Caki2 (cell line): ENCODE results near the gene C7orf33. TPM values are rescaled to one million over a fixed set of nuclear protein-coding genes. Genes with fewer than 3 reads are reported as not detected.
"Not testable (repeated sequence)": the region's sequence is repeated elsewhere in the genome, so short reads cannot be mapped to it uniquely, and the experiment has no call there.

ENCODE experiments used
- DNase-seq: peaks from one replicate; pipeline ENCODE4 v3.0.0-alpha.2; 2015; ENCODE audit warnings: low read depth
- in situ Hi-C: cut with HindIII; loops from 2 replicates; pipeline ENCODE4 v1.10.0; 2016; ENCODE audit warnings: low sequenced_read_pairs, low pct_unique_long_range_greater_than_20kb, mixed read lengths
- total RNA-seq: library from RNA; depleted of rRNA; stranded (reverse); fragments of >200 nt; shearing (Covaris generic); gene quantifications from 2 replicates; pipeline ENCODE4 v1.2.3, GENCODE V29; 2014; ENCODE audit warnings: low replicate concordance; rRNA removed

The C7orf33 gene, protein sequence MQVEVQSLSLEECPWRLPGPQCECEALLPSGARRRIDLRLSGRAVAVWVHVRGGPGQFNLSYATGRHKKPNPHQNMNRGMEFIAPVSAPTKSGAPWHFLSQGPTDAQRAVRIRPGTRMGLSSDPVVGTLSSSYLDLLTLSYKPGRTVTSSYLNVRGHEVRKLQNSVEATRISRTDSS
- total RNA-seq = not detected in 2 replicates

DNA sequence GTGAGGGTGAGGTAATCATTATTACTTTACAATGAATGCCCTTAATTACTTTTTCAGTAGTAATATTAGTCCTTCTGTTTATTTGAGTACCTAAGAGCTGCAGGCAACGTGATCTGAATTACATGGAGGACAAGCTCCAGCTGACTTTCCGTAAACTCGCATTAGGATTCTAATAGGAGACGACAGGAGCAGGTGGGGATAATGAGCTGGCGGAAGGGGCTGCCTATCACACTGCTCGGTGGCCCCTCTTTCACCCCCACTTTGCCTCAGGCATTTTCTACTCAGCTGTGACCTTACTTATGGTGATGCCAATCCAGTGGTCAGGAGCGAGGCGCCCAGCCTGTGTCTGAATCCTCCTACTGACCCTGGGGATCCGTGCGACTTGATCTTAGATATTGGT lies at the start of gene C7orf33:
Gene C7orf33 (plus strand): TSS at position 296 of the 400 bp plus-strand sequence. CDS start 160 bp downstream, outside the sequence.
- in situ Hi-C loops = no loop called here
- no peak for DNase-seq

- DNase-seq = no peak
- in situ Hi-C loops = no loop called here
These were observed 48.6 kb upstream of the C7orf33 start for GRCh38 chr7:148541891-148542504.

GRCh38 chr7:148543302-148543701 lies 47.3 kb upstream of the C7orf33 start:
- no peak for DNase-seq
- in situ Hi-C loops = no loop called here

DNA sequence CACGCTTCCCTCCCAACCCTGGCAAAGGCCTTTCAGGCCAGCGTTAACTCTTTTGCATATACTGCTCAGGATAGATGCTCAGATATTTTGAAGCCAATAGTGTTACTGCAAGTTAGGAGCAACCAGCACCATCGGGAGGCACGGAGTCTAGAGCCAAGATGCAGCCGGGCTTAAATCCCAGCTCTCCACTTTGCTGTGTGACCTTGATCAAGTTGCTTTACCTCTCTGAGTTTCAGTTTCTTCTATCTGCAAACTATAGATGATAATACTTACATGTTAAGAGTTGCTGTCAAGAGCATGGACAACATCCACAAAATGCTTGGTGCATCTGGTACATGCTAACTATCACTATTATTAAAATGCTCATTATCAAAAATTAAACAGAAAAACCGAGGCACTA lies 45.4 kb upstream of the C7orf33 start:
- in situ Hi-C loops = no loop called here
- DNase-seq = no peak

GRCh38 chr7:148545932-148546331 lies 44.6 kb upstream of the C7orf33 start:
- no peak for DNase-seq
- in situ Hi-C loops = no loop called here

DNA sequence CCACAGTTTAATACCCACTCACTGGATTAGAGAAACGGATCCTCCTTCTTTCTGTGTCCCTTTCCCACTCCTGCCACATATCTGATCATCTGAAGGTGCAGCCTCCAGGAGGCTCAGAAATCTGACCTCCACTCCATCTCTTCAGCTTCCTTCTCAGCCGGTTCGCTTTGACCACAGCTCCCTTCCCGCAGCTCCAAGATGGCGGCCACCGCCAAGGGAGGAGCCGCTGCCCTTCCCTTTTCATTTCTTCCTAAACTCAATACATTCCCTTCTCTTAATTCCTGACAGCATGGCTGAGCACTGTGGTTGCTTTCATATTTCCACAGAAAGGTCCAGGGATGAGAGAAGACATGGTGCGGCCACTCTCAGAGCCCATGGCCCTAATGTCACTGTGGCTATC lies 43.7 kb upstream of the C7orf33 start:
- in situ Hi-C loops = no loop called here
- DNase-seq = no peak

DNA sequence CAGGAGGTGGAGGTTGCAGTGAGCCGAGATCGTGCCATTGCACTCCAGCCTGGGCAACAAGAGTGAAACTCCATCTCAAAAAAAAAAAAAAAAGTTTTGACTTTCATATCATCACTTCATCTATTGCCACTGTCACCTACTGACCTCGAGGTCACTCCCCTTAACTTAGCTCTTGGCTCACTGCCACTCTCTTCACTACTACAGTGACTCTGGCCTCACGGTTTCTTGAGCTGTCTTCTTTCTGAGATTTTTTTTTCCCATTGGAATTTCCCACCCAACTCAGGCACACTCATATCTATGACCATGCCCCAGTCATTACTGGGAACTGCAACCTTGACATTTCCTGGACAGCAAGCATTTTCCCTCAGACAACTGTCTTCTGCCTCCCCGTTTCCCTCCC lies 42.6 kb upstream of the C7orf33 start:
- DNase-seq = no peak
- in situ Hi-C loops = no loop called here

- in situ Hi-C loops = no loop called here
These were observed 36.6 kb upstream of the C7orf33 start for GRCh38 chr7:148553979-148554378.

DNA sequence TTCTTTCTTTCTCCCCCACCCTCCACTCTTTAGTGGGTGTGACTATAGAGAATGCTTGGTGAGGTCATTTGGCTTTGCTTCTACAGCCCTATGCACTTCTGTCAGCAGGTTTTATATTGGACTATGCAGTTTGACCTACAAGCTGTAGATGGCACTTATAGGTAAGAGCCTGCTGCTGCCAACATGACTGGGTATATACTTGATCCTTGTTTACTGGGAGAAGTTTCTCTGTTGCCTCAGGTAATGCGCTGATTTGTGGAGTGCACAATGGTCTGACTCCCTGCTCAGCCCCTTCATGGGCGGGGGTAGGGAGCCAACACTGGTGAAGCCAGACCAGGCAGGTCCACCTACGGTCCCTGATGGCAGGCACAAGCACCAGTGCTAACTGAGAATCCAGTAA lies 33.7 kb upstream of the C7orf33 start:
- in situ Hi-C loops = no loop called here
- no peak for DNase-seq

More at GRCh38 chr7:148553979-148554378, 36.6 kb upstream of the C7orf33 start:
- no peak for DNase-seq

DNA sequence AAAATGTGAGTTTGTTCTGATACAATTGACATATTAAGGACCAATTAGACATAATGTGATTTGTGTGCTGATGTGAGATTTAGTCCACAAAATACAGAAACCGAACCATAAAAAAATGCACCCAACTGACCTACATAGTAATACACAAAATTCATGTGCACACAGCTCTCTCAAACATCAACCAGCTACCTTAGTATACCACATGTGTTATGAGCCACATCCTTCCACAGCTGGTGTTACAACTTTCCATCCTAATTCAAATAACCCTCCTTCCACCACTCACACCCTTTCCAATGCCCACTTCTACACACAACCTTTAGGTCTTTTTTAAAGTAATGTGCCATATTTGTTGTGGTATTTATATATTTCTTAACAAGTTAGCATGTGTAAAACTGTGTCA lies 31.7 kb upstream of the C7orf33 start:
- in situ Hi-C loops = no loop called here
- no peak for DNase-seq

GRCh38 chr7:148561099-148561498 lies 29.5 kb upstream of the C7orf33 start:
- in situ Hi-C loops = no loop called here
- no peak for DNase-seq

GRCh38 chr7:148563583-148564274 lies 26.8 kb upstream of the C7orf33 start:
- in situ Hi-C loops = no loop called here
- no peak for DNase-seq

GRCh38 chr7:148564275-148564951 lies 26.2 kb upstream of the C7orf33 start:
- DNase-seq, in situ Hi-C loops: not testable (repeated sequence)

GRCh38 chr7:148566736-148567135 lies 23.8 kb upstream of the C7orf33 start:
- in situ Hi-C loops = no loop called here
- DNase-seq = no peak

DNA sequence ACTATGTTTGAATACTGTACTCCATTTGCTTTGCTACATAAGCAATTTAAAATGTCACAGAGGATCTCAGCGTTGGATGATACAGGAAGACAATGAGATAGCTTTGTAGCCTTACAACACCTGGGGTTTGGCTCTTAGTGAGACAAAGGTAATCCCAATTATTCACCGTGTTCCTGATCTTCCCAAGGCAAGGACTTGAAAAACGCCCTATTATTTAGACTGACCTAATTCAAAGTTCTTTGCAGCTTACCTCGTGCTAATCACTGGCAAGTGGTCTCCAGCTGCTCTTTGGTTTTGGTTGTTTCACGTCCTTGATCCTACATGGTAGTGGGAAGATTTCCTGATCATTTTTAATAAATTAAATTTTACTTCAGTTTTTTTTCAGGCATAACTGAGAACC lies 23.0 kb upstream of the C7orf33 start:
- no peak for DNase-seq
- in situ Hi-C loops = no loop called here

- in situ Hi-C loops = no loop called here
- DNase-seq = no peak
These were observed 20.1 kb upstream of the C7orf33 start for GRCh38 chr7:148570510-148570909.

GRCh38 chr7:148570973-148571372 lies 19.6 kb upstream of the C7orf33 start:
- in situ Hi-C loops, DNase-seq: not testable (repeated sequence)

DNA sequence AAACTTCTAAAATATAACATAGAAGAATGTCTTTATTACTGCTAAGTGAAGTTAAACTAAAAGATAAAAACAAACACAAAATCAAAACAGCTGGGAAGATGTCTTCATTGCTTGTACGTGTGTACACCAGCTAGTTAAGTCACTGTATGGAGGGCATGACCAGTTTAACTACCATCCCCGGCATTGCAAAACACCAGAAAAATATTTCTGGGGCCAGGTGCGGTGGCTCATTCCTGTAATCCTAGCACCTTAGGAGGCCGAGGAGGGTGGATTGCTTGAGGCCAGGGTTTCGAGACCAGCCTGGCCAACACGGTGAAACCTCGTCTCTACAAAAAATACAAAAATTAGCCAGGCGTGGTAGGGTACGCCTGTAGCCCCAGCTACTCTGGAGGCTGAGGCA lies 19.2 kb upstream of the C7orf33 start:
- in situ Hi-C loops = no loop called here
- no peak for DNase-seq

- no peak for DNase-seq
- in situ Hi-C loops = no loop called here
These were observed 18.5 kb upstream of the C7orf33 start for GRCh38 chr7:148572067-148572522.
